Activated CD8-positive, alpha-beta memory T cell treated with anti-CD3 and anti-CD28 coated beads, Interleukin-2, amount 50 U/mL, for 24 hours (primary cell): ENCODE measurements around the gene IL4.
"Not testable (repeated sequence)": the region's sequence is repeated elsewhere in the genome, so short reads cannot be mapped to it uniquely, and the experiment has no call there.

Experiments used
- DNase-seq: peaks from one replicate; pipeline ENCODE4 v3.0.0-alpha.2; 2020; ENCODE audit errors: extremely low read depth

IL4 gene

GRCh38 chr5:132674671-132675506, 1.1 kb downstream of the IL4 start:
- DNase-seq, result no peak

GRCh38 chr5:132675936-132676689, 2.3 kb downstream of the IL4 start:
- no peak for DNase-seq

- DNase-seq, result no peak
Measured at GRCh38 chr5:132677191-132677590, 3.4 kb downstream of the IL4 start.

GRCh38 chr5:132677682-132678400, 4.1 kb downstream of the IL4 start:
- DNase-seq, result no peak

GRCh38 chr5:132678735-132679134, 4.9 kb downstream of the IL4 start:
- DNase-seq, result no peak

GRCh38 chr5:132679166-132679565, 5.4 kb downstream of the IL4 start:
- no peak for DNase-seq

GRCh38 chr5:132679717-132680380, 6.1 kb downstream of the IL4 start:
- DNase-seq, result no peak

GRCh38 chr5:132680780-132681475, 7.1 kb downstream of the IL4 start:
- no peak for DNase-seq

GRCh38 chr5:132681476-132681831, 7.7 kb downstream of the IL4 start:
- DNase-seq, result no peak

- no peak for DNase-seq
Measured at GRCh38 chr5:132681983-132682382, 8.2 kb downstream of the IL4 start.

- no peak for DNase-seq
Measured at GRCh38 chr5:132684491-132684890, 10.7 kb downstream of the IL4 start.

GRCh38 chr5:132684922-132685720, 11.3 kb downstream of the IL4 start:
- no peak for DNase-seq

GRCh38 chr5:132686193-132686592, 12.4 kb downstream of the IL4 start:
- no peak for DNase-seq

GRCh38 chr5:132687995-132688394, 14.2 kb downstream of the IL4 start:
- no peak for DNase-seq

GRCh38 chr5:132688536-132689339, 14.9 kb downstream of the IL4 start:
- DNase-seq, result no peak

GRCh38 chr5:132689513-132689912, 15.7 kb downstream of the IL4 start:
- no peak for DNase-seq

- DNase-seq, result no peak
Measured at GRCh38 chr5:132690156-132690555, 16.4 kb downstream of the IL4 start.

- DNase-seq, result not testable (repeated sequence)
Measured at GRCh38 chr5:132691755-132692631, 18.2 kb downstream of the IL4 start.

- no peak for DNase-seq
Measured at GRCh38 chr5:132692632-132692967, 18.8 kb downstream of the IL4 start.
